VCaP (cell line): Measurements from ENCODE around the gene HERC2.
"Not testable (repeated sequence)": the region's sequence is repeated elsewhere in the genome, so short reads cannot be mapped to it uniquely, and the experiment has no call there.

Source experiments
- H3K27ac ChIP-seq: fragments of 450-650 bp; 2 replicates; pipeline ENCODE4 v1.5.1; 2017
- CTCF ChIP-seq: fragments of 450-650 bp; conservative IDR thresholded peaks from 2 replicates; pipeline ENCODE4 v1.5.1; 2017; ENCODE audit warnings: mild to moderate bottlenecking, moderate library complexity

Gene HERC2

DNA sequence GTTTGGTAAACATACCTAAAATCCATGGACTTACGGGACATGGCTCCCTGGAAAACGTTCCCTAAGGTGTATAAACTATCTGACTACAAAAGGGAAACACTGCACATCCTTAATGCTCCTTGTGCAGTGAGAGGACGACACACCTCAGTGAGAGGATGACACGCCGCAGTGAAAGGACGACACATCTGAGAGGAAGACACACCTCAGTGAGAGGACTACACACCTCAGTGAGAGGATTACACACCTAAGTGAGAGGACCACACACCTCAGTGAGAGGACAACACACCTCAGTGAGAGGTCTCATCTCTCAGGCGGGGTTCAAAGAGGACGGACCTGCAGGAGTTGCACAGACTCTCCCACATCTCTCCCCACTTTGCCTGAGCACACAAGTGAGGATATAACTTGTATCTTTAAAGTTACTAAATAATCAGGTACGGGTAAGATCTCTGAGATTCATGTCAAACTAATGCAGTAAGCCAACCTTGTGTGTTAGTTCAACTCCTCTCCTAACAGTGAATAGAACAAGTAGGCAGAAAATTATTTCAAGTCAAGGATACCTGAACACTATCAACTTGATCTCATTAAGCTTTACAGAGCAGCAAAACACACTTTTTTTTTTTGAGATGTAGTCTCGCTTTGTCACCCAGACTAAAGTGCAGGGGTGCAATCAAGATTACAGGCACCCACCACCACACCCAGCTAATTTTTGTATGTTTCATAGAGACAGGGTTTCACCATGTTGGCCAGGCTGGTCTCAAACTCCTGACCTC is 32.1 kb downstream of the HERC2 start:
- no peak overlapping the region for H3K27ac ChIP-seq
- no peak for TF ChIP-seq CTCF

GRCh38 chr15:28288830-28289693 is 32.9 kb downstream of the HERC2 start:
- H3K27ac ChIP-seq = not testable (repeated sequence)

DNA sequence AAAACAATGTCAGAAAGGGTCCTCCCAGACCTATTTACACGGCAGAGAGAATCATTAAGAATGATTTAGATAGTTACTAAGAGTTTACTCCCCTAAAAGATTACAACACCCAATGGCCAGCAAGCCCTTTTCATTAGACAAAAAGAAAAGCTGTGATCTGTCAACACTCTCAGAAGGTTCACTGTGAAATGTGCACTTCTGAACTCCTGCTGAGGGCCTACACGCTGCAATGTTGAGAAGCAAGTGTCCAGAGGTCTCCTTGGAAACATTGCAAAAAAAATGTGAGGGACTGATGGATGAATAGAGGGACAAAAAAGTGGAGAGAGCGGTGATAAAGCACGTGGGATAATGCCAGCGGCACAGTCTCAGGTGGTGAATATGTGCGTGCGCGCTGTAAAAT is 35.3 kb downstream of the HERC2 start:
- H3K27ac ChIP-seq = not testable (repeated sequence)

- no peak overlapping the region for H3K27ac ChIP-seq
- TF ChIP-seq CTCF = no peak
These were observed 35.9 kb downstream of the HERC2 start for GRCh38 chr15:28286031-28286430.

GRCh38 chr15:28281876-28282275 is 40.1 kb downstream of the HERC2 start:
- no peak for TF ChIP-seq CTCF
- H3K27ac ChIP-seq = no peak overlapping the region

GRCh38 chr15:28274635-28275034 is 47.3 kb downstream of the HERC2 start:
- no peak for TF ChIP-seq CTCF
- no peak overlapping the region for H3K27ac ChIP-seq

- no peak overlapping the region for H3K27ac ChIP-seq
- no peak for TF ChIP-seq CTCF
These were observed 47.9 kb downstream of the HERC2 start for GRCh38 chr15:28273873-28274610.

DNA sequence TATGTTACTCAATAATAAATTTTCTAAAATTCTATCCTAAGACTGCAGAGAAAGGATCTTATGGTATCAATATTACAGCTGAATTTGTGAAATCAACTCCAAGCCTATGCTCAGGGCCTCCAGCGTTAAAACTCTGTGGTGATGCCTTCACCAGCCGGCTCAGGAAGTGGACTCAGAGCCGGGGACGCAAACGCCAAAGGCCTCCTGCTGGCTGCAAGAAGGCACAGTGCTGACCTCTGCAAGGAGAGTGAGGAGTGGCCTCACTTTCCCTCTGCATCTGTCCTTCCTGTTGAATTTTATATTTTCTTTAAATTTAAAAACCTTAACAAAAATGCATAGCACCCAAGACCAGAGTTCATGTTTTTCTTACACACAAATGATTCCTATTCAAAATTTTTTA is 48.5 kb downstream of the HERC2 start:
- H3K27ac ChIP-seq = no peak overlapping the region
- no peak for TF ChIP-seq CTCF
